Measurements from ENCODE around the gene PHACTR4. TPM values are rescaled to one million over a fixed set of nuclear protein-coding genes. Genes with fewer than 3 reads are reported as not detected.

PHACTR4 gene
- total RNA-seq, 4 donors from 2014 or later: 9.1 to 17.7 (median 13.4) TPM

DNA sequence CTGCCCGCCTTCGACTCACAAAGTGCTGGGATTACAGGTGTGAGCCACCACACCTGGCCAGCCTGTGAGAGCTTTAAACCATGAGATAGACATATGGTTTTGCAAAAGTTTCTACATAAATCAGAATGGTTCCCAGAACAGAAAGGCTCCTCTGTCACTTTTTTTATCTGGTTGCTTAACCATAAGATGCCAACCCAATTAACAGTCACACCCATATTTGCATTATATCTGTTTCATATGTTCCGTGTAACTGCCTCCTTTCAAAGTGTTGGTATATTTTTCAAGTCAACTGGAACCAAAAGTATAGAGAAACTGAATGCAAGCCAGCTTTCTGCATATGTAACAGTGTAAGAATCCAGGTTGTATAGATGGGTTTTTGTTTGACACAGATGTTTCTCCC lies 112.6 kb downstream of the PHACTR4 start:
- no peak overlapping the region for H3K27ac ChIP-seq
- in situ Hi-C loops (cut with MboI; ENCODE audit: low sequenced_read_pairs in 4 of 4): no loop called here

DNA sequence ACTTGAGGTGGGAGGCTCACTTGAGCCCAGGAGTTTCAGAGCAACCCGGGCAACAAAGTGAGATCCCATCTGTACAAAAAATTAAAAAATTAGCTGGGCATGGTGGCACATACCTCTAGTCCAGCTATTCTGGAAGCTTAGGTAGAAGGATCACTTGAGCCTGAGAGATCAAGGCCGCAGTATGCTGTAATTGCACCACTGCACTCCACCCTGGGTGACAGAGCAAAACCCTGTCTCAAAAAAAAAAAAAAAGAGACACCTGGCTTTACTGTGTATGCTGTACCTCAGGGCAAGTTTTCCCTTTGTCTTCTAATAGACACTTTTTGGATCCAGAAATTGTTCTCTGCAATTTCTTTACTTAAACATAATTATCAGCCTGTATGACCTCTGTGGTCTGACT lies 113.2 kb downstream of the PHACTR4 start:
- DNase-seq: no peak
- no peak for ATAC-seq
- intact Hi-C loops (cut with DNase I; ENCODE audit: low total_unique reads) (no loop called here), in situ Hi-C loops (cut with MboI; ENCODE audit: low sequenced_read_pairs in 4 of 4) (no loop called here)
- H3K4me1 ChIP-seq: no peaks in the 10 kb centered on the region
- no peaks in the 10 kb centered on the region for H3K9me3 ChIP-seq
- H3K36me3 ChIP-seq: peaks cover 0 to 84% of the 10 kb centered on the region in 2 donors
- H3K27ac ChIP-seq: no peak overlapping the region
- H3K4me3 ChIP-seq: no peak overlapping the region
- TF ChIP-seq, protein P1, sequence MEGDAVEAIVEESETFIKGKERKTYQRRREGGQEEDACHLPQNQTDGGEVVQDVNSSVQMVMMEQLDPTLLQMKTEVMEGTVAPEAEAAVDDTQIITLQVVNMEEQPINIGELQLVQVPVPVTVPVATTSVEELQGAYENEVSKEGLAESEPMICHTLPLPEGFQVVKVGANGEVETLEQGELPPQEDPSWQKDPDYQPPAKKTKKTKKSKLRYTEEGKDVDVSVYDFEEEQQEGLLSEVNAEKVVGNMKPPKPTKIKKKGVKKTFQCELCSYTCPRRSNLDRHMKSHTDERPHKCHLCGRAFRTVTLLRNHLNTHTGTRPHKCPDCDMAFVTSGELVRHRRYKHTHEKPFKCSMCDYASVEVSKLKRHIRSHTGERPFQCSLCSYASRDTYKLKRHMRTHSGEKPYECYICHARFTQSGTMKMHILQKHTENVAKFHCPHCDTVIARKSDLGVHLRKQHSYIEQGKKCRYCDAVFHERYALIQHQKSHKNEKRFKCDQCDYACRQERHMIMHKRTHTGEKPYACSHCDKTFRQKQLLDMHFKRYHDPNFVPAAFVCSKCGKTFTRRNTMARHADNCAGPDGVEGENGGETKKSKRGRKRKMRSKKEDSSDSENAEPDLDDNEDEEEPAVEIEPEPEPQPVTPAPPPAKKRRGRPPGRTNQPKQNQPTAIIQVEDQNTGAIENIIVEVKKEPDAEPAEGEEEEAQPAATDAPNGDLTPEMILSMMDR (IDR thresholded peaks at IDR 0.05 in 4 of 5, conservative IDR thresholded peaks at IDR 0.05 in 1 of 5): no peak
- TF ChIP-seq POLR2A (IDR thresholded peaks at IDR 0.05): no peak
- no peaks in the 10 kb centered on the region for H3K27me3 ChIP-seq

More for the DNA sequence above, 112.6 kb downstream of the PHACTR4 start:
- intact Hi-C loops (cut with DNase I; ENCODE audit: low total_unique reads): no loop called here
- H3K36me3 ChIP-seq: peaks cover 0 to 90% of the 10 kb centered on the region in 2 donors
- no peaks in the 10 kb centered on the region for H3K27me3 ChIP-seq
- H3K4me1 ChIP-seq: no peaks in the 10 kb centered on the region
- TF ChIP-seq, protein P1 (IDR thresholded peaks at IDR 0.05 in 4 of 5, conservative IDR thresholded peaks at IDR 0.05 in 1 of 5): no peak
- TF ChIP-seq POLR2A (IDR thresholded peaks at IDR 0.05): no peak
- DNase-seq (no peak), ATAC-seq (no peak)
- no peak overlapping the region for H3K4me3 ChIP-seq
- no peaks in the 10 kb centered on the region for H3K9me3 ChIP-seq

DNA sequence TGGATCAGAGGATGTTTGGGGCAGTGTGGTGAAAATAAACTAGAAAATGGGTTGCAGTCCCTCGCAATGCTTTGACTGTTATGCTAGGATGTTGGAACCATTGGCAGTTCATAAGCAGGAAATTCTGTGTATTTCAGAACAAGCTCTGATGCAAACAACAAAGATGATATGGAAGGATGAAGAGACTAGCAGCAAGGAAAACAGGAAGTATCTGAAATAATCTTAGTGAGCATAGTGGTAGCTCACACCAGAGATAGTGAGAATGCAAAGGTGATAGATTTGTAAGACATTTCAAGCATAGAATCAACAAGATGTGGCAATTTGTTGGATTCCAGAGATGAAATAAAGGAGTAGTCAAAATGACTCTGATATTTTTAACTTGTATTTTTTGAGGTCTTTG lies 125.2 kb downstream of the PHACTR4 start:
- in situ Hi-C loops (cut with MboI; ENCODE audit: low sequenced_read_pairs in 4 of 4) (no loop called here), intact Hi-C loops (cut with DNase I; ENCODE audit: low total_unique reads) (no loop called here)
- Histone ChIP-seq H3K9me3 (no peaks in the 10 kb centered on the region), H3K4me3 (no peak overlapping the region), H3K27me3 (no peaks in the 10 kb centered on the region), H3K27ac (no peak overlapping the region), H3K4me1 (no peaks in the 10 kb centered on the region), H3K36me3 (peaks cover 0 to 72% of the 10 kb centered on the region in 2 donors)
- no peak for DNase-seq
- TF ChIP-seq POLR2A (IDR thresholded peaks at IDR 0.05): no peak
- TF ChIP-seq, protein P1 (IDR thresholded peaks at IDR 0.05 in 4 of 5, conservative IDR thresholded peaks at IDR 0.05 in 1 of 5): no peak
- no peak for ATAC-seq

DNA sequence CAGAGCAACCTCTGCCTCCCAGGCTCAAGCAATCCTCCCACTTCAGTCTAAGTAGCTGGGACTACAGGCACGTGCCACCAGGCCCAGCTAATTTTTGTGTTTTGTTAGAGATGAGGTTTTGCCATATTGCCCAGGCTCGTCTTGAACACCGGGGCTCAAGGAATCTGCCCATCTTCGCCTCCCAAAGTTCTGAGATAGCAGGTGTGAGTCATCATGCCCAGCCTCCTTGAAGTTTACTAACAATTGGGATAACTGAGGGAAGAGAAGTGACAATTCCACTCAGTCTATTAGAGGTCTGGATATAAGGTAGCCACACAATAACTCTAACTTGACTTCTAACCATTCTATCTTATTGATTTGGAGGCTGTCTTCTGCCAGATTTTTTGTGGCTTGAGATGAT lies 130.0 kb downstream of the PHACTR4 start:
- intact Hi-C loops (cut with DNase I; ENCODE audit: low total_unique reads) (no loop called here), in situ Hi-C loops (cut with MboI; ENCODE audit: low sequenced_read_pairs in 4 of 4) (no loop called here)
- DNase-seq (no peak), ATAC-seq (no peak)
- H3K27me3 ChIP-seq: no peaks in the 10 kb centered on the region
- no peaks in the 10 kb centered on the region for H3K4me1 ChIP-seq
- TF ChIP-seq POLR2A (IDR thresholded peaks at IDR 0.05): no peak
- TF ChIP-seq, protein P1 (IDR thresholded peaks at IDR 0.05 in 4 of 5, conservative IDR thresholded peaks at IDR 0.05 in 1 of 5): no peak
- peaks cover 0 to 29% of the 10 kb centered on the region in 2 donors for H3K36me3 ChIP-seq
- no peak overlapping the region for H3K27ac ChIP-seq
- no peaks in the 10 kb centered on the region for H3K9me3 ChIP-seq
- no peak overlapping the region for H3K4me3 ChIP-seq

DNA sequence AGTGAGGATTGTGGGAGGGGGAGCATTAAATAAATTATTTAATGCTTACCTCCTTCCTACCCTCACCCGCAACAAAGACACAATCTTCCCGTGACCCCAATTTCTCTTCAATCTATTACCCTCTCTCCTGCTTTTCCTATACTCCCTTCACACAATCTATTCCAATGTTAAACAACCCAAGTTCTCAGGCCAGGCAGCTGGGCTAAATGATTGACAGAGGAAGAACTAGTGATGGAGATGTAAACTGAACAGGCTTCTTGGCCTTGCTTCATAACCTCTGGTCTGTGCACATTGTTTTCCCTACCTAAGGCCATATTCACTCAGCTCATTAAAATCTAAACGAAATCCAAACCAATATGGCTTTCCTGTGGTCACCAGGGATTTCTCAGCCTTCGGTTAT lies 132.4 kb downstream of the PHACTR4 start:
- Histone ChIP-seq H3K4me1 (peaks cover 5 to 12% of the 10 kb centered on the region in 2 donors), H3K27ac (peak overlapping the region in 3 of 4 donors; percentile 66 to 79 (median 66)), H3K27me3 (no peaks in the 10 kb centered on the region), H3K9me3 (no peaks in the 10 kb centered on the region), H3K36me3 (peaks cover 0 to 8% of the 10 kb centered on the region in 2 donors), H3K4me3 (no peak overlapping the region)
- in situ Hi-C loops (cut with MboI; ENCODE audit: low sequenced_read_pairs in 4 of 4) (loop anchor here in 3 of 4 donors (10.0 to 25.0 kb wide), 3 partner anchors 110 to 385 kb away; no protein-coding TSS in a partner anchor), intact Hi-C loops (cut with DNase I; ENCODE audit: low total_unique reads) (no loop called here)
- DNase-seq: no peak
- no peak for ATAC-seq
- no peak for TF ChIP-seq POLR2A (IDR thresholded peaks at IDR 0.05)
- TF ChIP-seq, protein P1 (IDR thresholded peaks at IDR 0.05 in 4 of 5, conservative IDR thresholded peaks at IDR 0.05 in 1 of 5): no peak

Data from gastrocnemius medialis (tissue), 4 donors.